K562 (cell line): ENCODE data around the gene ASB6. TPM values are rescaled to one million over a fixed set of nuclear protein-coding genes. Genes with fewer than 3 reads are reported as not detected.

Experiments
- ARNT ChIP-seq, 2 experiments: fragments of 450-650 bp; IDR thresholded peaks; 2 replicates each; pipeline ENCODE4 v1.6.1; 2016; ENCODE audit warnings: mild to moderate bottlenecking in 1 of 2
- CEBPG ChIP-seq, 3 experiments: fragments of 200-800 bp in 1 of 3; sonication (Bioruptor generic) in 1 of 3; sonication (generic) in 1 of 3; formaldehyde crosslinking in 1 of 3; IDR thresholded peaks in 2 of 3; conservative IDR thresholded peaks in 1 of 3; 2 replicates each; pipeline versions ENCODE4 v1.6.1 to v1.8.0; 2016 to 2022; ENCODE audit warnings: missing compliant biosample characterization in 2 of 3, missing genetic modification characterization in 2 of 3, mild to moderate bottlenecking in 1 of 3, missing genetic modification reagents in 1 of 3
- DDX20 ChIP-seq: fragments of 450-650 bp; IDR thresholded peaks from 2 replicates; pipeline ENCODE4 v1.6.1; 2016; ENCODE audit warnings: missing genetic modification characterization, low read depth, mild to moderate bottlenecking, missing compliant biosample characterization, moderate library complexity
- GABPB1 ChIP-seq: sonication (generic); formaldehyde crosslinking; IDR thresholded peaks from 2 replicates; pipeline ENCODE4 v1.8.0; 2022; ENCODE audit warnings: mild to moderate bottlenecking, missing genetic modification reagents
- MCM7 ChIP-seq, 2 experiments: fragments of 450-650 bp; IDR thresholded peaks; 2 replicates each; pipeline ENCODE4 v1.6.1; 2016 to 2018
- RBM25 ChIP-seq: fragments of 200-400 bp; formaldehyde crosslinking; IDR thresholded peaks from 2 replicates; pipeline ENCODE4 v1.6.1; 2018; ENCODE audit warnings: low read length, low read depth, moderate library complexity; ENCODE audit not compliant: severe bottlenecking
- ZNF280A ChIP-seq: fragments of 450-650 bp; IDR thresholded peaks from 2 replicates; pipeline ENCODE4 v1.6.1; 2018; ENCODE audit warnings: mild to moderate bottlenecking, low read depth; ENCODE audit not compliant: partially characterized antibody
- ZNF551 ChIP-seq: fragments of 250-450 bp; sonication (Bioruptor Pico); IDR thresholded peaks from 2 replicates; pipeline ENCODE4 v1.5.0; 2021; ENCODE audit warnings: mild to moderate bottlenecking, moderate library complexity
- ZNF696 ChIP-seq: fragments of 250-450 bp; sonication (Bioruptor Pico); conservative IDR thresholded peaks from 2 replicates; pipeline ENCODE4 v1.4.0; 2020; ENCODE audit warnings: mild to moderate bottlenecking, moderate library complexity
- polyA plus RNA-seq, 8 experiments: library from polyadenylated mRNA; depleted of rRNA in 4 of 8; stranded (reverse) in 5 of 8; unstranded in 3 of 8; fragments of >200 nt; fragmentation: Nextera tagmentation in 2 of 8; fragmentation: Illumina TruSeq in 1 of 8; extraction: Ambion mirVana in 2 of 8; extraction: Trizol in 1 of 8; gene quantifications; 2 replicates each; pipeline versions ENCODE4 v1.2.1 to v1.2.3, GENCODE V29; 2011 to 2014; ENCODE audit warnings: inconsistent platforms in 1 of 8, missing spikeins in 1 of 8
- total RNA-seq, 7 experiments: library from RNA; depleted of rRNA in 6 of 7; stranded (reverse); fragments of >200 nt in 6 of 7; fragmentation: Illumina TruSeq in 2 of 7; extraction: Trizol in 2 of 7; gene quantifications; 2 replicates each; pipeline versions ENCODE4 v1.2.1 to v1.2.3, GENCODE V29; 2011 to 2021; ENCODE audit warnings: low replicate concordance in 1 of 7
- TF ChIP-seq, protein P1 (sequence below), 3 experiments: fragments of 200-800 bp in 1 of 3; sonication (Bioruptor generic) in 1 of 3; sonication (generic) in 1 of 3; formaldehyde crosslinking in 1 of 3; IDR thresholded peaks; 2 replicates each; pipeline versions ENCODE4 v1.6.1 to v1.8.0; 2016 to 2022; ENCODE audit warnings: mild to moderate bottlenecking in 2 of 3, missing compliant biosample characterization in 2 of 3, missing genetic modification characterization in 2 of 3, missing genetic modification reagents in 1 of 3
- TF ChIP-seq, protein P2 (sequence below): fragments of 250-450 bp; sonication (Bioruptor Pico); IDR thresholded peaks from 2 replicates; pipeline ENCODE4 v1.8.0; 2021; ENCODE audit warnings: mild to moderate bottlenecking, moderate library complexity
- TF ChIP-seq, protein P3 (sequence below): fragments of 450-650 bp; IDR thresholded peaks from 2 replicates; pipeline ENCODE4 v1.6.1; 2016
- TF ChIP-seq, protein P4 (sequence below): fragments of 250-450 bp; sonication (Bioruptor Pico); IDR thresholded peaks from 2 replicates; pipeline ENCODE4 v1.4.0; 2020; ENCODE audit warnings: mild to moderate bottlenecking, moderate library complexity
- TF ChIP-seq, protein P5 (sequence below): IDR thresholded peaks from 2 replicates; pipeline ENCODE4 v1.6.1; 2016; ENCODE audit warnings: missing genetic modification characterization, missing compliant biosample characterization

Gene ASB6
- total and polyA plus RNA-seq, 9 of the 15 experiments (the other 6 are each of a cell fraction or from before 2014, with no cell fraction given) = 0.92 to 17.8 (median 11.3) TPM

DNA sequence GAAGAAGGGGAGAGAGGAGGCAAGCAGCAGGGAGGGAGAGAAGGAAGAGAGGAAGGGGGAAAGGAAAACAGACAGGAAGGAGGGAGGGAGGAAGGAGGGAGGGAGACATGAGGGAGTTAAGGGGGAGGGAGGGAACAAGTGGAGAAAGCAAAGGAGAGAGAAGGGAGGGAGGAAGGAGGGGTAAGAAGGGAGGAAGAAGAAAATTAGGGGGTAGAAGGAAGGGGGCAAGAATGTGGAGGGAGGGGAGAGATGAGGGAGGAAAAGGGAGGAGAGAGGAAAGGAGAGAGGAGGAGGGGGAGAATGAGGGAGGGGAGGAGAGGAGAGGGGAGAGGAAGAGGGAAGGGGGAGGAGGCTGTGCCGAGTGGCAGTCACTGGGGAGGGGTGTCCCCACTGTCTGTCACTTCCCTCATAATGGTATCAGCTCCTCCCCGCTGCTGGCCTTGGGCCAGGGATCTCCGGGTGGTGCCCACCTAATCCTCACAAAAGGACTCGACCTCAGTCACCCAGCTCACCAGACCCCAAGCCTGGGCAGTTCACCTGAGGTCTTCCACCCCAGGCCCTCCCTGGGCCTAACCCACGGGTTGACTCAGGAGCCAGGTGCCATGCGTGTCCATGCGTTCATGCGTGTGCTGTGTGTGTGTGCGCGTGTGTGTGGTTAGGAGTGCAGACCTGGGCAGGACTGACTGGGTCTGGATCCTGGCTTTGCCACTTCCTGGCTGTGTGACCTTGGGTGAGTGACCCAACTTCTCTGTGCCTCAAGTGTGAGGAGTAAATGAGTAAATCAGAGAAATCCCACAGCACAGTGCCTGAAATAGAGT lies 39.1 kb downstream of the ASB6 start (continued):
- TF ChIP-seq, protein P1, sequence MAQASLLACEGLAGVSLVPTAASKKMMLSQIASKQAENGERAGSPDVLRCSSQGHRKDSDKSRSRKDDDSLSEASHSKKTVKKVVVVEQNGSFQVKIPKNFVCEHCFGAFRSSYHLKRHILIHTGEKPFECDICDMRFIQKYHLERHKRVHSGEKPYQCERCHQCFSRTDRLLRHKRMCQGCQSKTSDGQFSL (CRISPR knock-in tag; IDR thresholded peaks at IDR 0.05) = no peak
- TF ChIP-seq, protein P1 (tag; IDR thresholded peaks at IDR 0.05) = no peak
- TF ChIP-seq, protein P2, sequence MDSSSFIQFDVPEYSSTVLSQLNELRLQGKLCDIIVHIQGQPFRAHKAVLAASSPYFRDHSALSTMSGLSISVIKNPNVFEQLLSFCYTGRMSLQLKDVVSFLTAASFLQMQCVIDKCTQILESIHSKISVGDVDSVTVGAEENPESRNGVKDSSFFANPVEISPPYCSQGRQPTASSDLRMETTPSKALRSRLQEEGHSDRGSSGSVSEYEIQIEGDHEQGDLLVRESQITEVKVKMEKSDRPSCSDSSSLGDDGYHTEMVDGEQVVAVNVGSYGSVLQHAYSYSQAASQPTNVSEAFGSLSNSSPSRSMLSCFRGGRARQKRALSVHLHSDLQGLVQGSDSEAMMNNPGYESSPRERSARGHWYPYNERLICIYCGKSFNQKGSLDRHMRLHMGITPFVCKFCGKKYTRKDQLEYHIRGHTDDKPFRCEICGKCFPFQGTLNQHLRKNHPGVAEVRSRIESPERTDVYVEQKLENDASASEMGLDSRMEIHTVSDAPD = no peak
- TF ChIP-seq DDX20 (tag) = no peak
- TF ChIP-seq ZNF696 = no peak
- TF ChIP-seq, protein P3, sequence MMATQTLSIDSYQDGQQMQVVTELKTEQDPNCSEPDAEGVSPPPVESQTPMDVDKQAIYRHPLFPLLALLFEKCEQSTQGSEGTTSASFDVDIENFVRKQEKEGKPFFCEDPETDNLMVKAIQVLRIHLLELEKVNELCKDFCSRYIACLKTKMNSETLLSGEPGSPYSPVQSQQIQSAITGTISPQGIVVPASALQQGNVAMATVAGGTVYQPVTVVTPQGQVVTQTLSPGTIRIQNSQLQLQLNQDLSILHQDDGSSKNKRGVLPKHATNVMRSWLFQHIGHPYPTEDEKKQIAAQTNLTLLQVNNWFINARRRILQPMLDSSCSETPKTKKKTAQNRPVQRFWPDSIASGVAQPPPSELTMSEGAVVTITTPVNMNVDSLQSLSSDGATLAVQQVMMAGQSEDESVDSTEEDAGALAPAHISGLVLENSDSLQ = peak; percentile 88
- no peak for TF ChIP-seq ZNF551
- TF ChIP-seq MCM7 (IDR thresholded peaks at IDR 0.05) = 0 out of 4 replicates have a peak, but pooled peaks of 1 of the 2 experiments have one; percentile 40
- TF ChIP-seq, protein P4, sequence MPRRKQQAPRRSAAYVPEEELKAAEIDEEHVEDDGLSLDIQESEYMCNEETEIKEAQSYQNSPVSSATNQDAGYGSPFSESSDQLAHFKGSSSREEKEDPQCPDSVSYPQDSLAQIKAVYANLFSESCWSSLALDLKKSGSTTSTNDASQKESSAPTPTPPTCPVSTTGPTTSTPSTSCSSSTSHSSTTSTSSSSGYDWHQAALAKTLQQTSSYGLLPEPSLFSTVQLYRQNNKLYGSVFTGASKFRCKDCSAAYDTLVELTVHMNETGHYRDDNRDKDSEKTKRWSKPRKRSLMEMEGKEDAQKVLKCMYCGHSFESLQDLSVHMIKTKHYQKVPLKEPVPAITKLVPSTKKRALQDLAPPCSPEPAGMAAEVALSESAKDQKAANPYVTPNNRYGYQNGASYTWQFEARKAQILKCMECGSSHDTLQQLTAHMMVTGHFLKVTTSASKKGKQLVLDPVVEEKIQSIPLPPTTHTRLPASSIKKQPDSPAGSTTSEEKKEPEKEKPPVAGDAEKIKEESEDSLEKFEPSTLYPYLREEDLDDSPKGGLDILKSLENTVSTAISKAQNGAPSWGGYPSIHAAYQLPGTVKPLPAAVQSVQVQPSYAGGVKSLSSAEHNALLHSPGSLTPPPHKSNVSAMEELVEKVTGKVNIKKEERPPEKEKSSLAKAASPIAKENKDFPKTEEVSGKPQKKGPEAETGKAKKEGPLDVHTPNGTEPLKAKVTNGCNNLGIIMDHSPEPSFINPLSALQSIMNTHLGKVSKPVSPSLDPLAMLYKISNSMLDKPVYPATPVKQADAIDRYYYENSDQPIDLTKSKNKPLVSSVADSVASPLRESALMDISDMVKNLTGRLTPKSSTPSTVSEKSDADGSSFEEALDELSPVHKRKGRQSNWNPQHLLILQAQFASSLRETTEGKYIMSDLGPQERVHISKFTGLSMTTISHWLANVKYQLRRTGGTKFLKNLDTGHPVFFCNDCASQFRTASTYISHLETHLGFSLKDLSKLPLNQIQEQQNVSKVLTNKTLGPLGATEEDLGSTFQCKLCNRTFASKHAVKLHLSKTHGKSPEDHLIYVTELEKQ = no peak
- TF ChIP-seq ARNT (IDR thresholded peaks at IDR 0.05) = no peak
- peak; percentile 56; the same call in 1 of the 2 replicates for TF ChIP-seq GABPB1 (CRISPR knock-in tag)
- TF ChIP-seq ZNF280A = no peak
- TF ChIP-seq, protein P5, sequence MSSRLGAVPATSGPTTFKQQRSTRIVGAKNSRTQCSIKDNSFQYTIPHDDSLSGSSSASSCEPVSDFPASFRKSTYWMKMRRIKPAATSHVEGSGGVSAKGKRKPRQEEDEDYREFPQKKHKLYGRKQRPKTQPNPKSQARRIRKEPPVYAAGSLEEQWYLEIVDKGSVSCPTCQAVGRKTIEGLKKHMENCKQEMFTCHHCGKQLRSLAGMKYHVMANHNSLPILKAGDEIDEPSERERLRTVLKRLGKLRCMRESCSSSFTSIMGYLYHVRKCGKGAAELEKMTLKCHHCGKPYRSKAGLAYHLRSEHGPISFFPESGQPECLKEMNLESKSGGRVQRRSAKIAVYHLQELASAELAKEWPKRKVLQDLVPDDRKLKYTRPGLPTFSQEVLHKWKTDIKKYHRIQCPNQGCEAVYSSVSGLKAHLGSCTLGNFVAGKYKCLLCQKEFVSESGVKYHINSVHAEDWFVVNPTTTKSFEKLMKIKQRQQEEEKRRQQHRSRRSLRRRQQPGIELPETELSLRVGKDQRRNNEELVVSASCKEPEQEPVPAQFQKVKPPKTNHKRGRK = peak; percentile 62; the same call in 1 of the 2 replicates
- no peak for TF ChIP-seq CEBPG (CRISPR knock-in tag; IDR thresholded peaks at IDR 0.05)
- no peak for TF ChIP-seq CEBPG (tag; conservative IDR thresholded peaks at IDR 0.05 in 1 of 2, IDR thresholded peaks at IDR 0.05 in 1 of 2)
- TF ChIP-seq RBM25 = peak; percentile 72
